ENCODE results near the gene OTULIN.

The OTULIN gene

GRCh38 chr5:14745753-14746152 is 81.2 kb downstream of the OTULIN start:
- DNase-seq = no peak

- no peak for DNase-seq
These were observed 83.8 kb downstream of the OTULIN start for GRCh38 chr5:14748180-14748900.

Measured in NCI-H2081 treated with DMSO at 0.1 percent for 48 hours (cell line).